ENCODE data around the gene FSTL3. TPM values are rescaled to one million over a fixed set of nuclear protein-coding genes. Genes with fewer than 3 reads are reported as not detected.

FSTL3 gene
- total and polyA plus RNA-seq, 2 donors: 3.1 to 12.5 TPM

DNA sequence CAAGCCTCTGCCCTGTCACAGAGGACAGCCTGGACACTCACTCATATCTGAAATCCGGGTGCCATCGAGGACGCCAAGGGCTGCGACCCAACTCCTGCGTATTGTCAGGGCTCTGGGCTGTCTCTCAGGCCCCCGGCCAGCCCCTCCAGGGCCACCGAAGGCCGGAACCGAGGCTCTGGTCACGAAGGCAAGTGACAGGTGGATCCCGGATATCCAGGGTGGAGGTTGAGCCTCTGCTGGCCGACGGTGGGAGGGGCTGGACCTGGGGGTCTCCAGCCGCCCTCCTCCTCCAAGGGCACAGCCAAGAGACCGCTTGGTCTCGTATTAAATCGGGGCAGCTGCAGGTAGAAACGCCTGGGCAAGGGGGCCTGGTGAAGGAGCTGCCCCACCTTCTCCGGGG, 18.6 kb upstream of the FSTL3 start:
- H3K4me1 ChIP-seq (ENCODE audit: control insufficient read depth in 2 of 2, insufficient read depth in 2 of 2, low read length in 2 of 2): peaks cover 18 to 27% of the 10 kb centered on the region in 2 donors
- no peaks in the 10 kb centered on the region for H3K27me3 ChIP-seq (ENCODE audit: control insufficient read depth in 2 of 2, insufficient read depth in 1 of 2, low read length in 1 of 2)
- H3K27ac ChIP-seq (ENCODE audit: low read depth in 1 of 2, low read length in 1 of 2): no peak overlapping the region
- peaks cover 38 to 51% of the 10 kb centered on the region in 2 donors for H3K36me3 ChIP-seq (ENCODE audit: control insufficient read depth in 2 of 2, insufficient read depth in 2 of 2, low read length in 1 of 2)
- WGBS: 96% methylated on average over 19 of the region's 19 CpGs
- H3K4me3 ChIP-seq (ENCODE audit: low read length in 2 of 2): no peak overlapping the region
- H3K9me3 ChIP-seq (ENCODE audit: control insufficient read depth in 2 of 2, insufficient read depth in 1 of 2, low read length in 1 of 2): no peaks in the 10 kb centered on the region
- DNase-seq (ENCODE audit: low read depth in 6 of 9, low spot score in 9 of 9): no peak

DNA sequence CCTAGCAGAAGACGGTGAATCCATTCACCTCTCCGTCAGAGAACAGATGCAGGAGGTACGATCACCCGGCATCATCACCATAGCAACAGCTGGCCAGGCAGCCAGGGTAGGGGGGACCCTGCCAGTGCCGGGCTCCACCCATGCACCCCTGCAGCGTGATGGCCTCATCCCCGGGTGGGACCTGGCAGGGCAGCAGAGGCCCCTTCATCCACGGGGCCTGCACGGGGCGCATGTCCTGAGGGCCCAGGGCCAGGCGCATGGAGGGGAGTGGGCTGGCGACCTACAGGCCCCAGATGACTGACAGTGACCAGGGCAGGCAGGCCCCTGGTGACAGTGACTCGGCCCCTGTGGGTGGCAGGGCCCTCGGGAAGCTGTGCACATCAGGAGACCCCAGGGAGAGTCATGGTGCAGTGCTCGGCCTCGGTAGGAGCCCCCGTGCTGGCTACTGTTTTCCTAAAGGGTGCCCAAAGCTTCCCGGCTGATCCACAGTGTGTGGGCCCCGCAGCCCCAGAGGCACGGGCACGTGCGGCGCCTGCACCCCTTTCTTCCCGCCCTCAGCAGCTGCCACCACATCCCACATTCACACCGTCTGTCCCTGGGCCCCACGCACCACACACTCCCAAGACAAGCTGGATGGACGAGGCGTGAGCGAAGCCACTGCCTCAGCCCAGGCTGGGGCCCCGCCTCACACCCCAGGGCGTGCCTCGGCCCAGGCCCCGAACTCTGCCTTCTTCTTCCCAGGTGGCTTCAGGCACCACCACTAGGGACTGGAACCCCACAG, 17.9 kb upstream of the FSTL3 start:
- H3K36me3 ChIP-seq (ENCODE audit: control insufficient read depth in 2 of 2, insufficient read depth in 2 of 2, low read length in 1 of 2): peaks cover 33 to 45% of the 10 kb centered on the region in 2 donors
- no peaks in the 10 kb centered on the region for H3K9me3 ChIP-seq (ENCODE audit: control insufficient read depth in 2 of 2, insufficient read depth in 1 of 2, low read length in 1 of 2)
- peaks cover 18 to 27% of the 10 kb centered on the region in 2 donors for H3K4me1 ChIP-seq (ENCODE audit: control insufficient read depth in 2 of 2, insufficient read depth in 2 of 2, low read length in 2 of 2)
- 95% methylated on average over 33 of the region's 33 CpGs for WGBS
- H3K27ac ChIP-seq (ENCODE audit: low read depth in 1 of 2, low read length in 1 of 2): no peak overlapping the region
- no peak for DNase-seq (ENCODE audit: low read depth in 6 of 9, low spot score in 9 of 9)
- no peaks in the 10 kb centered on the region for H3K27me3 ChIP-seq (ENCODE audit: control insufficient read depth in 2 of 2, insufficient read depth in 1 of 2, low read length in 1 of 2)
- no peak overlapping the region for H3K4me3 ChIP-seq (ENCODE audit: low read length in 2 of 2)

DNA sequence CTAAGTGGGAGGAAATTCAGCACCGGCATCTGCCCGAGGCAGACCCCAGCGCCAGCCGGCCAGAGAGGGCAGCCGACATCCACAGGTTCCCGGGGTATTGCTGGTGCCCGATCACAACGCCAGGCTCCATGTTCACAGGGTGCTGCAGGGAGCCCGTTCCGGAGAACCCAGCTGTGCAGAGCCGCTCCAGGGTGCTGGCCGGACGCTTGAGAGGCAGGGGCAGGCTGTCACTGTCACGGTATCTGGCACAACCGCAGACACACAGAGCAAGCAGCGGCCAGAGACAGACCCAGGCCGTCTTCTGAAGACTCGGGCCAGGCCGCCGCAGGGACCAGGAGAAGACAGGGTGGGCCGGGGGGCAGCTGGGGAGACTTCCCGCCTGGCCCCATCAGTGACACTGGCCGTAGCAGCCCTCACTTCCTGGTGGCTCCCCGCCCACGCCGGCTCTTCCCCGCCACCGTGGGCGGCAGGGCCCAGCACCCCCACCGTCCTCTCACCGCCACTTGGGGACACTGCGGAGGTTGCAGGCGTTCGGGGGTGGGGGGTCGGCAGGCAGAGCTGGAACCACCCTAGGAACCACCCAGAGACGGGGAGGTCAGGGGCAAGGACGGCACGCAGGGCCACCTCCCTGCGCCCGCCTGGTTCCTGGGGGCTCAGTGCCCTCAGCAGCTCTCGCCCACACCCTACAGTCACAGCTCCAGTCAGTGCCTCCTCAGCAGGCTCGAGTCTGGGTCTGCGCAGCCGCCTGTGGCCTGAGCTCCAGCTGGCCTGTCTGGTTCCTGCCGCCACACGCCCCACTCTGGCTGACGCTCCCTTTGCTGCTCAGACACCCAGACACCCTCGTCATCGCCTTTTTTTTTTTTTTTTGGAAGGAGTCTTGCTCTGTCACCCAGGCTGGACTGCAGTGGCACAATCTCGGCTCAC, 17.0 kb upstream of the FSTL3 start:
- no peak for DNase-seq (ENCODE audit: low read depth in 6 of 9, low spot score in 9 of 9)
- Histone ChIP-seq H3K4me1 (ENCODE audit: control insufficient read depth in 2 of 2, insufficient read depth in 2 of 2, low read length in 2 of 2) (peaks cover 23 to 34% of the 10 kb centered on the region in 2 donors), H3K27me3 (ENCODE audit: control insufficient read depth in 2 of 2, insufficient read depth in 1 of 2, low read length in 1 of 2) (no peaks in the 10 kb centered on the region), H3K36me3 (ENCODE audit: control insufficient read depth in 2 of 2, insufficient read depth in 2 of 2, low read length in 1 of 2) (peaks cover 24 to 36% of the 10 kb centered on the region in 2 donors), H3K27ac (ENCODE audit: low read depth in 1 of 2, low read length in 1 of 2) (peak overlapping the region; percentile 42 to 82), H3K4me3 (ENCODE audit: low read length in 2 of 2) (no peak overlapping the region), H3K9me3 (ENCODE audit: control insufficient read depth in 2 of 2, insufficient read depth in 1 of 2, low read length in 1 of 2) (peaks cover 0 to 6% of the 10 kb centered on the region in 2 donors)
- 92% methylated on average over 50 of the region's 50 CpGs for WGBS

DNA sequence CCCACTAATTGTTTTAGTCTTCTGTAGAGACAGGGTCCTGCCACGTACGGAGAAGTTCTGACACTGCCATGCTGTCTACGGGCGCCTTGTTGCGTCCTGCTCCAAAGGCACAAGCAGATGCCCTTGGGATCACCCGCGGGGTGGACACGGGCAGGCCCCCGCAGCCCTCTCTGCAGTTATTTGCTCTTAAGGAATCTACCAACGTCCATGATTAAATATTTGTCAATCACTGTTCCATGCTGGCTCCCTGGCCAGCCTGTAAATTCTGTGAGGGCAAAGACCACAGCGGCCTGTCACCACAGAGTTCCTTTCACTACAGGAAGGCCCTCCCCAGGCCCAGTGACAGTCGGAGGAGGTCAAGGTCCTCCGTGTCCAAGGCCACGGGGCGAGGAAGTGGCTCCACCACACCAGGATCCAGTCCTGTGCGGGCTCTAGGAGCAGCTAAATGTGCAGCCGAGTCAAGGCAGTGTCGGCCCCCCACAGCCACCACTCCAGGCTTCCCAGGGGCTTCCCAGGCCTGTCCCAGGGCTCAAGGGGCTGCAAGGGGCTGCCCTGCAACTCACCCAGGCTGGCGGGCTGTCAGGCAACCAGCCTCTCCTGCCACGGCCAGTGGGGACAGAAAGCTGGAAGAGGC, 15.3 kb upstream of the FSTL3 start:
- H3K27ac ChIP-seq (ENCODE audit: low read depth in 1 of 2, low read length in 1 of 2): peak overlapping the region; percentile 82 to 89
- no peaks in the 10 kb centered on the region for H3K27me3 ChIP-seq (ENCODE audit: control insufficient read depth in 2 of 2, insufficient read depth in 1 of 2, low read length in 1 of 2)
- peaks cover 0 to 12% of the 10 kb centered on the region in 2 donors for H3K9me3 ChIP-seq (ENCODE audit: control insufficient read depth in 2 of 2, insufficient read depth in 1 of 2, low read length in 1 of 2)
- peak overlapping the region; percentile 66 to 95 for H3K4me3 ChIP-seq (ENCODE audit: low read length in 2 of 2)
- 40% methylated on average over 20 of the region's 20 CpGs for WGBS
- peaks cover 21 to 26% of the 10 kb centered on the region in 2 donors for H3K36me3 ChIP-seq (ENCODE audit: control insufficient read depth in 2 of 2, insufficient read depth in 2 of 2, low read length in 1 of 2)
- DNase-seq (ENCODE audit: low read depth in 6 of 9, low spot score in 9 of 9): no peak
- H3K4me1 ChIP-seq (ENCODE audit: control insufficient read depth in 2 of 2, insufficient read depth in 2 of 2, low read length in 2 of 2): peaks cover 25 to 40% of the 10 kb centered on the region in 2 donors

DNA sequence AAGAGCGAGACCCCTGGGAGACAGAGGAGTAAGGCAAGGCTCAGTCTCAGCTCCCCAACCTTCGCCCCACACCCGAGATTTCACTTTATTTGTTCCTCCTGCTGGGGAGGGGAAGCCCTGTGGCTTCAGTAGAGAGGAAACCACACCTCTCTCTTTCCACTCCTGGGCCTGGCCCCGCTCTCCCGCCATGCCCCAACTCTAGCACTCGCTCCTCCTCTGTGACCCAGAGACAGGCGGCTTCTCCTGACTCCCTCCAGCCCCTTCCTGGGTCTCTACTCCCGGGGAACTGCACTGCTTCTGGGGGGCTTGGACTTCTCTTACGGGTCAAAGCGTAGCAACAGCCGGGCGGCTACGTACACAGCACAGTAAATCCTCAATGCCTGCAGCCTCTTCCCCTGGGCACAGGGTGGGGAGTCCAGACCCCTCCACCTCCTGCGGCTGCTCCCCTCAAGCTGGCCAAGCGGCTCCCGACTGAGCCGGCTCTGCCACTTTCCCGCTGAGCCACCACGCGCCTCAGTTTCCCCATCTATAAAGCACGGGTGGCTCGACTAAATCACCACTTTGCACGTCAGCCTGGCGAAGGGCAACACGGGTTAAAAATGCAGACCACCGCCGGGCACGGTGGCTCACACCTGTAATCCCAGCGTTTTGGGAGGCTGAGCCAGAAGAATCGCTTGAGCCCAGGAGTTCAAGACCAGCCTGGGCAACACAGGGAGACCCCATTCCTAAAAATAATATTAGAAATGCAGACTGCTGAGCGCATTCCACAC, 14.6 kb upstream of the FSTL3 start:
- DNase-seq (ENCODE audit: low read depth in 6 of 9, low spot score in 9 of 9): peak in 3 of 9 donors; percentile 39 to 72 (median 41)
- Histone ChIP-seq H3K27me3 (ENCODE audit: control insufficient read depth in 2 of 2, insufficient read depth in 1 of 2, low read length in 1 of 2) (no peaks in the 10 kb centered on the region), H3K36me3 (ENCODE audit: control insufficient read depth in 2 of 2, insufficient read depth in 2 of 2, low read length in 1 of 2) (peaks cover 21 to 26% of the 10 kb centered on the region in 2 donors), H3K9me3 (ENCODE audit: control insufficient read depth in 2 of 2, insufficient read depth in 1 of 2, low read length in 1 of 2) (peaks cover 0 to 12% of the 10 kb centered on the region in 2 donors), H3K27ac (ENCODE audit: low read depth in 1 of 2, low read length in 1 of 2) (peak overlapping the region; percentile 82 to 89), H3K4me3 (ENCODE audit: low read length in 2 of 2) (peak overlapping the region; percentile 66 to 95), H3K4me1 (ENCODE audit: control insufficient read depth in 2 of 2, insufficient read depth in 2 of 2, low read length in 2 of 2) (peaks cover 25 to 40% of the 10 kb centered on the region in 2 donors)
- WGBS: 4% methylated on average over 31 of the region's 31 CpGs

DNA sequence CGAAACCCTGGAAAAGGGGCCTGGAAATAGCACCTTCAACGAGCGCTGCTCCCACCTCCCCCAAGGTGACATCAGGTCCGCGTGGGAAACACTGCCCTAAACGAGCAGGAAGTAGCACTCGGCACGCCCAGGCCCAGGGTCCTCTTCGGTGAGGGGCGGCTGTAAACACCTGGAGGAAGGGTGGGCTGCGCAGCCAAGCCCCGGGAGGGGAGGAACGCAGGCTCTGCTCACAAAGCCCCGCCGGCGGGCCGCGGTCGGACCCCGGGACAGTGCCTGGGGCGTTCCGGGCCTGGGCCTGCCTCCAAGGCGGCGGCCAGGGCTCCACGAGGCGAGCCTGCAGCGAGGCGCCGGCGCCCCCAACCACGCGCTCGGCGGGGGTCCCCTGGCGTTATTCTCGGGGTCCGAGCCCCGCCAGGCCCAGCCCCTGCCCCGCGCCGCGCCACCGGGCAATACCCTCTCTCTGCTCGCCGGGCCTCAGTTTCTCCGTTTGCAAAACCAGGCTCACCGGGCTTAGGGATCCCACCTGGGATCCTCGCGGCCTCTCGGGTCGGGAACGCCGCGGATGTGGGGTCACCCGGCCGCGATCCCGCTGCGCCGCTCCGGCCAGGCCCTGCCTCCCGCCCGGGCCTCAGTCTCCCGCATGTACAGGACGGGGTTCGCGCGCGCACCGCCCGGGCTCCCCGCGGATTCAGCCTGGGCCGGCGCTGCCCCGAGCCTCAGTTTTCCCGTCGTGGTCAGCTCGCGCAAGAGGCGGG, 13.8 kb upstream of the FSTL3 start:
- no peaks in the 10 kb centered on the region for H3K27me3 ChIP-seq (ENCODE audit: control insufficient read depth in 2 of 2, insufficient read depth in 1 of 2, low read length in 1 of 2)
- H3K27ac ChIP-seq (ENCODE audit: low read depth in 1 of 2, low read length in 1 of 2): peak overlapping the region; percentile 82 to 89
- under 1% methylated on average over 81 of the region's 81 CpGs for WGBS
- peaks cover 25 to 40% of the 10 kb centered on the region in 2 donors for H3K4me1 ChIP-seq (ENCODE audit: control insufficient read depth in 2 of 2, insufficient read depth in 2 of 2, low read length in 2 of 2)
- H3K9me3 ChIP-seq (ENCODE audit: control insufficient read depth in 2 of 2, insufficient read depth in 1 of 2, low read length in 1 of 2): peaks cover 0 to 18% of the 10 kb centered on the region in 2 donors
- H3K36me3 ChIP-seq (ENCODE audit: control insufficient read depth in 2 of 2, insufficient read depth in 2 of 2, low read length in 1 of 2): peaks cover 16 to 20% of the 10 kb centered on the region in 2 donors
- DNase-seq (ENCODE audit: low read depth in 6 of 9, low spot score in 9 of 9): peak in 5 of 9 donors; percentile 40 to 79 (median 54)
- peak overlapping the region; percentile 66 to 95 for H3K4me3 ChIP-seq (ENCODE audit: low read length in 2 of 2)

DNA sequence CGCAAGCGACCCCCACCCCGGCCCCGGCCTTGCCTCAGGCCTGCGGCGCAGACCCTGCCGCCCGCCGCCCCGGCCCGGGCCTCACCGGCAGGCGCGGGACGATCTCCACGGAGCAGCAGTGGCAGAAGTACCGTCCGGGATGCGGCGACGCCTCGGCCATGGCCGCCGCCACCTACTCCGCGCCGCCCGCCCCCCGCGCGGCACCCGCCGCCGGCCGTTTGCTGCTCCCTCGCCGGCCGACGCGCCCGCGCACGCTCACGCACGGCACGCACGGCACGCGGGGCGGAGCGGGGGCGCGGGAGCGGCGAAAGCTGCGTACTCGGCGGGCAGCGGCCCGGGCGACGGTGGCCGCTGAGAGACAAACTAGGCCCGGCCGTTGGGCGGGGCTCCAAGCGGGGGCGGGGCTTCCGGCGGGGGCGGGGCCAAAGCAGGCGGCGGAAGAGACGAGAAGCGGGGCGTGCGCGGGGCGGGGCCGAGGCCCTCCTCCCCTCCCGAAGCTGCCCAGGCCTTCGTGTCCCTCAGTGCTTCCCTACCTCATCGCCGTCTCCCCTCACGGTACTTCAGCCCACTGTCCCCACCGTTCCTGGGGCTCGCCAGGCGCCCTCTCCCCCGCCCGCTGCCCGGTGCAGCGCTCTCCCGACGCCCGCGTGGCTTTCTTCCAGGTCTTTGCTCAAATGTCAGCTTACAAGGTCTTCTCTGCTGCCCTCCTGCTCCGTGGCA, 13.1 kb upstream of the FSTL3 start, which contains the start of gene RNF126:
Gene RNF126, minus strand, starts transcription at position 253 of the 720 bp plus-strand sequence. Its CDS starts 93 bp downstream, at position 160.
- 1% methylated on average over 97 of the region's 97 CpGs for WGBS
- peak in 7 of 9 donors; percentile 71 to 92 (median 82) for DNase-seq (ENCODE audit: low read depth in 6 of 9, low spot score in 9 of 9)
- Histone ChIP-seq H3K4me3 (ENCODE audit: low read length in 2 of 2) (peak within 1 kb of the TSS; percentile 66 to 95), H3K9me3 (ENCODE audit: control insufficient read depth in 2 of 2, insufficient read depth in 1 of 2, low read length in 1 of 2) (peaks cover 0 to 23% of the 10 kb centered on the region in 2 donors), H3K27me3 (ENCODE audit: control insufficient read depth in 2 of 2, insufficient read depth in 1 of 2, low read length in 1 of 2) (peaks cover 0 to 3% of the 10 kb centered on the region in 2 donors), H3K27ac (ENCODE audit: low read depth in 1 of 2, low read length in 1 of 2) (peak within 1 kb of the TSS; percentile 82 to 89), H3K4me1 (ENCODE audit: control insufficient read depth in 2 of 2, insufficient read depth in 2 of 2, low read length in 2 of 2) (peaks cover 25 to 40% of the 10 kb centered on the region in 2 donors), H3K36me3 (ENCODE audit: control insufficient read depth in 2 of 2, insufficient read depth in 2 of 2, low read length in 1 of 2) (peaks cover 9 to 12% of the 10 kb centered on the region in 2 donors)
